Activated B cell treated with CpG ODN at 0.5 μM for 24 hours (primary cell): ENCODE measurements around the gene BHLHE40. TPM values are rescaled to one million over a fixed set of nuclear protein-coding genes. Genes with fewer than 3 reads are reported as not detected.
A peak's percentile ranks its signal among the peaks of the same experiment; 100 is the strongest.

ENCODE experiments used
- ATAC-seq: fragments of 200-7000 bp; cut with Tn5 transposase; one replicate; pipeline ENCODE4 v1.10.0; 2021; ENCODE audit warnings: low read depth, mild to moderate bottlenecking, moderate library complexity
- CTCF ChIA-PET: fragments of 350-600 bp; sonication (Branson Sonifier 250); formaldehyde crosslinking; loops from one replicate; lab custom pipeline; 2021; ENCODE audit warnings: antibody characterized with exemption; lab: Charles Lee
- POLR2A ChIA-PET: fragments of 350-600 bp; sonication (Branson Sonifier 250); formaldehyde crosslinking; loops from one replicate; lab custom pipeline; 2021; ENCODE audit warnings: antibody characterized with exemption; lab: Charles Lee
- DNase-seq: peaks from one replicate; pipeline ENCODE4 v3.0.0; 2022
- H3K27ac Mint-ChIP-seq: one replicate; pipeline ENCODE4 v1.8.0; 2020; ENCODE audit warnings: mixed read lengths
- H3K27me3 Mint-ChIP-seq: one replicate; pipeline ENCODE4 v1.8.0; 2021; ENCODE audit warnings: mixed read lengths
- H3K36me3 Mint-ChIP-seq: one replicate; pipeline ENCODE4 v1.8.0; 2021; ENCODE audit warnings: low read depth, mixed read lengths
- H3K4me1 Mint-ChIP-seq: one replicate; pipeline ENCODE4 v1.8.0; 2021; ENCODE audit warnings: mixed read lengths
- H3K4me3 Mint-ChIP-seq: one replicate; pipeline ENCODE4 v1.8.0; 2020; ENCODE audit warnings: mild to moderate bottlenecking, mixed read lengths
- H3K9me3 Mint-ChIP-seq: one replicate; pipeline ENCODE4 v1.8.0; 2020; ENCODE audit warnings: mixed read lengths
- intact Hi-C: fragments of 100-400 bp; cut with micrococcal nuclease; formaldehyde crosslinking; loops from one replicate; pipeline ENCODE4 v1.15.1; 2024
- total RNA-seq: library from RNA; stranded (reverse); gene quantifications from 2 replicates; pipeline ENCODE4 v1.2.3, GENCODE V29; 2022
- TF ChIP-seq, protein P1 (sequence below): fragments of 200-600 bp; IDR thresholded peaks from one replicate; pipeline ENCODE4 v1.8.0; 2022; ENCODE audit warnings: antibody characterized with exemption, mild to moderate bottlenecking

The BHLHE40 gene
- total RNA-seq, 1 donor from 2014 or later = 41.5 TPM

DNA sequence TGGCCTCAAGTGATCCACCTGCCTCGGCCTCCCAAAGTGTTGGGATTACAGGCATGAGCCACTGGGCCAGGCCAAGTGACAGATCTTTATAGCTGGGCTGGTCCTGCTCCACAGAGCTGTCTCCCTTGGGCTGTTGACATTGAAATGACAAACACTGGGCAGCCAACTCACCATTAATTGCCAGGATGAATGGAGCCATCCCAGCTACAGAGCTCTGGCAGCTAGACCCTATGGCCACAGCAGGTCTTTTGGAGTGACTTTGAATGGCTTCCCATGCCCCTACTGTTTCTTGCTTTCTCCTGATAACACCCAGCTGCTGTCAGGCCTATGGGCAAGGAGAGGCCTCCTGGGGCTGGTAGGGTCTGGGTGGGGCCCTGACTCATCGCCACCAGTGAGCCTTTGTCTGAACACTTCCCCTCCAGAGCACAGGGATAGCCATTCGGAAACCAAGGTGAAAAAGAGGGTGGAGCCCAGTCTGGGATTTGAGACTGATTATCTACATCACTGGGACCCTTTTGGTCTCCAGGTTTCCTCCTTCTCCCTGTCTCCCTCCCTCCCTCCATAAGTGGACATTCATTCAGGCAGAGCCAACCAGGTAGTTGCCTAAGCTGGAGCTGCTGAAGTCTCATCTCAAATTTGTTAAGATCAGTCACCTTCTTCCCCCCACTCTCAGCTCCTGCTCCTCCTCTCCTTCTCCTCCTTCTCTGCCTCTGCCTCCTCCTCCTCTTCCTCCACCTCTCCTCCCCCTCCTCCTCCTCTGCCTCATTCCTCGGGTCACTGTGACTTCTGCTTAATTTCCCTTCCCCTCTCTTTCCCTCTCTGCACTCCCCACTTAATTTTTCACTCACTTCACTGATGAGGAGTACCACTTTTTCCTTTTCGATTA is 34.0 kb downstream of the BHLHE40 start:
- Mint-ChIP-seq H3K27ac (peak overlapping the region; percentile 95), H3K4me3 (peak overlapping the region; percentile 76)

DNA sequence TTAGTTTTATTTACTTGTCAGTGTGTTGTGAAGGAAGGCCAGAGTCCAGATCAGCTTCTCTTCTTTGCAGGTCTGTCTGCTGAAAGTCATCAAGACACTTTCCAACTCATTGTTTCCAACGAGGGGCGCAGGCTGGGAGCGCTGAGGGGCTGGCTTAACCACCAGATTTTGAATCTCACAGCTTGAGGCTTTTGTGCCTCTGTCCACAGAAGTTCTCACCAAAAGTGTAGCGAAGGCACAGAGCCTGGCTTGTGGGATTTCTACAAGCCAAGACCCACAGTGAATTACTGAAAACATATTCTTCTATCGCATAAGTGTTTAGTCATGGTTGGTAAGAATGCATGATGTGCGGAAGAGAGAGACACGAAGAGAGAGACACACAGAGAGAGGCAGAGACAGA is 35.2 kb downstream of the BHLHE40 start:
- ChIA-PET POLR2A (interaction anchor here (0.7 to 9.3 kb wide), 4 partner anchors 9 to 39 kb away, joined by 3 to 478 read pairs (median 34); partner anchors contain the start of gene BHLHE40), CTCF (interaction anchor here (4.0 kb wide), 1 partner anchor 34 kb away, joined by 65 read pairs; the partner anchor contains the start of gene BHLHE40)
- intact Hi-C loops = no loop called here
- H3K4me1 Mint-ChIP-seq = peaks cover 93% of the 10 kb centered on the region
- peak overlapping the region; percentile 95 for H3K27ac Mint-ChIP-seq
- no peaks in the 10 kb centered on the region for H3K36me3 Mint-ChIP-seq
- no peaks in the 10 kb centered on the region for H3K9me3 Mint-ChIP-seq
- H3K4me3 Mint-ChIP-seq = peak overlapping the region; percentile 3
- ATAC-seq = no peak
- TF ChIP-seq, protein P1, sequence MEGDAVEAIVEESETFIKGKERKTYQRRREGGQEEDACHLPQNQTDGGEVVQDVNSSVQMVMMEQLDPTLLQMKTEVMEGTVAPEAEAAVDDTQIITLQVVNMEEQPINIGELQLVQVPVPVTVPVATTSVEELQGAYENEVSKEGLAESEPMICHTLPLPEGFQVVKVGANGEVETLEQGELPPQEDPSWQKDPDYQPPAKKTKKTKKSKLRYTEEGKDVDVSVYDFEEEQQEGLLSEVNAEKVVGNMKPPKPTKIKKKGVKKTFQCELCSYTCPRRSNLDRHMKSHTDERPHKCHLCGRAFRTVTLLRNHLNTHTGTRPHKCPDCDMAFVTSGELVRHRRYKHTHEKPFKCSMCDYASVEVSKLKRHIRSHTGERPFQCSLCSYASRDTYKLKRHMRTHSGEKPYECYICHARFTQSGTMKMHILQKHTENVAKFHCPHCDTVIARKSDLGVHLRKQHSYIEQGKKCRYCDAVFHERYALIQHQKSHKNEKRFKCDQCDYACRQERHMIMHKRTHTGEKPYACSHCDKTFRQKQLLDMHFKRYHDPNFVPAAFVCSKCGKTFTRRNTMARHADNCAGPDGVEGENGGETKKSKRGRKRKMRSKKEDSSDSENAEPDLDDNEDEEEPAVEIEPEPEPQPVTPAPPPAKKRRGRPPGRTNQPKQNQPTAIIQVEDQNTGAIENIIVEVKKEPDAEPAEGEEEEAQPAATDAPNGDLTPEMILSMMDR = no peak
- H3K27me3 Mint-ChIP-seq = no peaks in the 10 kb centered on the region
- no peak for DNase-seq

More for the DNA sequence above, 34.0 kb downstream of the BHLHE40 start:
- intact Hi-C loops = loop anchor here (1.0 to 2.0 kb wide), 2 partner anchors 13 to 174 kb away; partner anchors contain the start of gene EDEM1
- peak; percentile 50 for DNase-seq
- no peaks in the 10 kb centered on the region for H3K36me3 Mint-ChIP-seq
- no peaks in the 10 kb centered on the region for H3K27me3 Mint-ChIP-seq
- H3K9me3 Mint-ChIP-seq = no peaks in the 10 kb centered on the region
- ChIA-PET POLR2A (interaction anchor here (0.6 to 9.3 kb wide), 11 partner anchors 9 to 261 kb away, joined by 3 to 478 read pairs (median 5); partner anchors contain the start of gene BHLHE40), CTCF (interaction anchor here (1.2 to 4.0 kb wide), 5 partner anchors 13 to 302 kb away, joined by 3 to 65 read pairs (median 16); partner anchors contain the start of gene BHLHE40)
- TF ChIP-seq, protein P1 = no peak
- ATAC-seq = peak; percentile 32
- peaks cover 97% of the 10 kb centered on the region for H3K4me1 Mint-ChIP-seq

DNA sequence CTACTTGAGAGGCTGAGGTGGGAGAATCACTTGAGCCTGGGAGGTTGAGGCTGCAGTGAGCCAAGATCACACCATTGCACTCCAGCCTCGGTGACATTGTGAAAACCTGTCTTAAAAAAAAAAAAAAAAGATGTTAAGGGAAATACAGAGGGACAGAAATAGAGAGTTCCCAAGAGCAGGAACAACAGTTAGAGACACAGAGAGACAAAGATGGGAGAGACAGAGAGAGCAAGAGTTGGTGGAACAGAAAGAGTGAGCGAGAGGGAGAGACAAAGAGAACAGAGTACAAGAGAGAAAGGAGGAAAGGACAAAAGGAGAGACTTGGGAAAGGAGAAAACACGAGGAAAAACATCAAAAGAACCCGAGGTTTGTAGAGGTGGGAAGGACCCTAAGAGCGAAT is 35.8 kb downstream of the BHLHE40 start:
- DNase-seq = no peak
- no peaks in the 10 kb centered on the region for H3K27me3 Mint-ChIP-seq
- peaks cover 94% of the 10 kb centered on the region for H3K4me1 Mint-ChIP-seq
- CTCF ChIA-PET = no interaction called here
- peak overlapping the region; percentile 95 for H3K27ac Mint-ChIP-seq
- no peak overlapping the region for H3K4me3 Mint-ChIP-seq
- no peaks in the 10 kb centered on the region for H3K36me3 Mint-ChIP-seq
- POLR2A ChIA-PET = interaction anchor here (0.7 to 9.3 kb wide), 3 partner anchors 12 to 38 kb away, joined by 3 to 478 read pairs (median 5); partner anchors contain the start of gene BHLHE40
- TF ChIP-seq, protein P1 = no peak
- intact Hi-C loops = no loop called here
- ATAC-seq = no peak
- no peaks in the 10 kb centered on the region for H3K9me3 Mint-ChIP-seq

DNA sequence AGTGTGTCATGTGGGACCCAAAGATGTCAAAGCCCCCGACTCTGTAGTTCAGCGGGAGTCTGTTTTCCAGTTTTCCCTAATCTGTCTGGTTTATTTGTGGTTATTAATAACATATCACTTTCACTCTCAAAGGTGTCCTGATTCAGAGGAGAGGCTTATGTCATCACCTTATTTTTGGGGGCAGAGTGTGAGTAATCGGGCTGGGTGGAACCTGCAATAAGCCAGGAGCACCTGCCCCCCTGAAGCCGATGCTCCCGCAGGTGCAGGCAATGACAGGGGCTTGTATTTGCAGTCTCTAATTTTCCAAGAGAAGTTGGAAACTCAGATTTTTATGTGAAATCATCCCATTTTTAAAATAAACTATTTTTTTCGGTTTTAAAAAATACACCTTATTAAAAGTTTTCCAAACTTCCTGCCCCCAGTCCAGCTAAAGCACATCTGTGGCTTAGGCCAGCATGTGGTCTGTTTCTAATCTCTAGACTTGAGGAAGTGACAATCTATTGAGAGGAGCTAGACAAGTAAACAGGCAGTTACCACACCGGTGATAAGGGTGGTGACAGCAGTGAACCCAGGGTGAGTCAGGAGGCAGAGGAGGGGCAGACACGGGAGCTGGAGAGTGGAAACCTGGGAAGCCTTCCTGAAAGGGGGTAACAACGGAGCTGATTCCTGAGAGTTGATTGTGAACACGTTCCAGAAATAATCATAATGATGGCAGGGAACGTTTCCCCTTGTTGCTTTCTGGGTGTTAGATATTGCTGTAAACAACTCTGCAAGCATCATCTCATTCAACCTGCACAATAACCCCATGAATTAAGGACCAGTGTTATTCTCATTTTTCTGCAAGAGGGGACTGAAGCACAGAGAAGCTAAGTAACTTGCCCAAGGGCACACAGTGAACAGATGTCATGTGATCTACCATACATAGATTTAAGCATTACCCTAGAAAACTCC is 37.2 kb downstream of the BHLHE40 start:
- Mint-ChIP-seq H3K4me3 (peak overlapping the region; percentile 16), H3K4me1 (peaks cover 86% of the 10 kb centered on the region), H3K27me3 (no peaks in the 10 kb centered on the region), H3K36me3 (no peaks in the 10 kb centered on the region), H3K9me3 (no peaks in the 10 kb centered on the region), H3K27ac (peak overlapping the region; percentile 66)
- CTCF ChIA-PET = interaction anchor here (0.7 to 1.6 kb wide), 5 partner anchors 10 to 305 kb away, joined by 3 to 6 read pairs (median 4); partner anchors contain the start of gene BHLHE40
- DNase-seq = no peak
- POLR2A ChIA-PET = interaction anchor here (0.6 to 9.3 kb wide), 5 partner anchors 9 to 505 kb away, joined by 3 to 478 read pairs (median 3); partner anchors contain the start of gene BHLHE40
- TF ChIP-seq, protein P1 = no peak
- peak; percentile 18 for ATAC-seq
- intact Hi-C loops = no loop called here
